ENCODE data around the gene KRT77.

Gene KRT77

DNA sequence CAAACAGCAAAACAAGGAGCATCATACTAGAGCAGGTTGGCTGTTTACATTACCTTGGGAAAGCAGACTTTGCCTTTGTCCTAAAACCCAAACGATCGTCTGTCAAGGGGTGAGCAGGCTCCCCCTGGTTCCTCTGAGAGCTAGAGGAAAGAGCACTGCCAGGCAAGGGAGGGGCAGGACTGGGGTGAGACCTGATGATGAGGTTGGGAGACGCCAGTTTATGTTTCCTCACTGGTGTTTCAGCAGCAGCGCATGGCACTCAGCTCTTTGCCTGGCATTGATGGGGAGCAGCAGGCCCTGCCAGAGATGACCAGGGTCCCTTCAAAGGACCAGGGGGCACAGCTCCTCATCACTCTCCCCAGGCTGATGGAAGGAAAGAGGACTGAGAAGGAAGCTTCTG, 43.4 kb downstream of the KRT77 start:
- Histone ChIP-seq H3K9me3 (replicated peaks in 1 of 11) (no peaks in the 10 kb centered on the region), H3K4me1 (peaks cover 0 to 37% (median 29%) of the 10 kb centered on the region in 10 experiments; a peak in 15 of 20 replicates), H3K27ac (no peak overlapping the region), H3K36me3 (no peaks in the 10 kb centered on the region), H3K27me3 (no peaks in the 10 kb centered on the region), H3K9ac (no peak overlapping the region), H3K4me2 (peak overlapping the region in 8 of 11 experiments; percentile 37 to 79 (median 65); a peak in 15 of 22 replicates), H4K20me1 (no peaks in the 10 kb centered on the region), H3K4me3 (no peak overlapping the region)
- no peak for TF ChIP-seq Cebpa-rat (IDR thresholded peaks at IDR 0.05)

DNA sequence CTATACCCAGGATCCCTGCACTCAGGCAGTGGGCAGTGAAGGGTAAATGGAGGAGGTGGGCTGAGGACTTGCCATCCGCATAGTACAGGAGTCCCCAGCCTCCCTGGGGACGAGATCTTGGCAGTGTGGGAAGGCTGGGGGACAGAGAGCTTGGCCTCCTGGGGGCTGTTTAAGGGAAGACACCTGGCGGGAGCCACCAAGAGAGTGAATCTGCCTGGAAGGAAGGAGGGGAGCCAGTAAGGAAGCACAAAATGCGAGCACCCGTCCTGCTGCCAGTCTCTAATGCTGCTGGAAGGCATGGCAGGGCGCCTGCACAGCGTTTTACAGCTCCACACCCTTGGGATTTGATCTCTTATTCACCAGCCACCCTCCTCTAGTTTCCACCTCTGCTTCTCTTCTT, 43.9 kb downstream of the KRT77 start:
- H4K20me1 ChIP-seq = no peaks in the 10 kb centered on the region
- H3K27me3 ChIP-seq = no peaks in the 10 kb centered on the region
- no peaks in the 10 kb centered on the region for H3K36me3 ChIP-seq
- TF ChIP-seq Cebpa-rat (IDR thresholded peaks at IDR 0.05) = no peak
- no peak overlapping the region for H3K9ac ChIP-seq
- H3K4me1 ChIP-seq = peaks cover 0 to 37% (median 29%) of the 10 kb centered on the region in 10 experiments; a peak in 15 of 20 replicates
- no peak overlapping the region for H3K27ac ChIP-seq
- no peak overlapping the region for H3K4me3 ChIP-seq
- no peaks in the 10 kb centered on the region for H3K9me3 ChIP-seq (replicated peaks in 1 of 11)
- peak overlapping the region in 9 of 11 experiments; percentile 4 to 79 (median 64); a peak in 15 of 22 replicates for H3K4me2 ChIP-seq

- Histone ChIP-seq H3K9ac (no peak overlapping the region), H3K9me3 (replicated peaks in 1 of 11) (no peaks in the 10 kb centered on the region), H3K27ac (no peak overlapping the region), H3K27me3 (no peaks in the 10 kb centered on the region), H3K4me2 (no peak overlapping the region), H3K4me1 (peaks cover 0 to 37% (median 29%) of the 10 kb centered on the region in 10 experiments; a peak in 15 of 20 replicates), H3K36me3 (no peaks in the 10 kb centered on the region), H3K4me3 (no peak overlapping the region), H4K20me1 (no peaks in the 10 kb centered on the region)
- TF ChIP-seq Cebpa-rat (IDR thresholded peaks at IDR 0.05) = no peak
Observed at GRCh38 chr12:52658196-52658595, 45.1 kb downstream of the KRT77 start.

- TF ChIP-seq Cebpa-rat (IDR thresholded peaks at IDR 0.05) = no peak
- Histone ChIP-seq H3K27ac (no peak overlapping the region), H3K4me3 (no peak overlapping the region), H3K9me3 (replicated peaks in 1 of 11) (no peaks in the 10 kb centered on the region), H4K20me1 (no peaks in the 10 kb centered on the region), H3K4me2 (no peak overlapping the region), H3K4me1 (peaks cover 0 to 29% (median 21%) of the 10 kb centered on the region in 10 experiments; a peak in 15 of 20 replicates), H3K27me3 (no peaks in the 10 kb centered on the region), H3K9ac (no peak overlapping the region), H3K36me3 (no peaks in the 10 kb centered on the region)
Observed at GRCh38 chr12:52657250-52657902, 45.9 kb downstream of the KRT77 start.

DNA sequence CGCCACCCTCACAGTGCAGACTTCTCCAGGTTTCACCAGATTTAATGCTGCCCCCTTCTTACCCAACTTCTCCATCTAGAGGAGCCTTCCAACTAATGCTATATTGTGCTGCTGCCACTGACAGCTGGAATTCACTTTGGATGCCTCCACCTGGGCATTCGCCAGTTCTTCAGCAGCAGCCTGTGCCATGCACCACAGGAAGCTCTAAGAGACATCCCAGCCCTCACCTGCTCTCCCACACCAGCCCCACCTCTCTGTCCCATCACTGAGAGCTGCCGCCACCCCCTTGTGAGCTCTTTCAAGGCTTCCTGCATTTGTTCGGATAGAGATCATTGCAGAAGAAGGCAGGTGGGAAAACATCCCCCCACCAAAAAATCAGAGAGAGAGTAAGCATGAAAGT, 46.7 kb downstream of the KRT77 start:
- Histone ChIP-seq H3K4me1 (peaks cover 0 to 22% (median 14%) of the 10 kb centered on the region in 10 experiments; a peak in 13 of 20 replicates), H4K20me1 (no peaks in the 10 kb centered on the region), H3K9me3 (replicated peaks in 1 of 11) (0 out of 22 replicates have a peak, but pooled peaks cover 0 to 3% (median 0%) of the 10 kb centered on the region in 11 experiments), H3K27ac (no peak overlapping the region), H3K9ac (no peak overlapping the region), H3K4me3 (no peak overlapping the region), H3K4me2 (no peak overlapping the region), H3K27me3 (no peaks in the 10 kb centered on the region), H3K36me3 (no peaks in the 10 kb centered on the region)
- no peak for TF ChIP-seq Cebpa-rat (IDR thresholded peaks at IDR 0.05)

- Histone ChIP-seq H3K27me3 (no peaks in the 10 kb centered on the region), H3K27ac (no peak overlapping the region), H3K4me2 (no peak overlapping the region)
Observed at GRCh38 chr12:52655720-52656124, 47.6 kb downstream of the KRT77 start.

GRCh38 chr12:52655251-52655650, 48.1 kb downstream of the KRT77 start:
- H3K9ac ChIP-seq = no peak overlapping the region
- H3K9me3 ChIP-seq (replicated peaks in 1 of 11) = 0 out of 22 replicates have a peak, but pooled peaks cover 0 to 5% (median 0%) of the 10 kb centered on the region in 11 experiments
- no peaks in the 10 kb centered on the region for H3K27me3 ChIP-seq
- TF ChIP-seq Cebpa-rat (IDR thresholded peaks at IDR 0.05) = no peak
- H3K36me3 ChIP-seq = no peaks in the 10 kb centered on the region
- H3K4me3 ChIP-seq = no peak overlapping the region
- H4K20me1 ChIP-seq = no peaks in the 10 kb centered on the region; a peak in 1 of 22 replicates
- no peak overlapping the region for H3K4me2 ChIP-seq
- peaks cover 0 to 19% (median 13%) of the 10 kb centered on the region in 10 experiments; a peak in 12 of 20 replicates for H3K4me1 ChIP-seq
- no peak overlapping the region for H3K27ac ChIP-seq

More at GRCh38 chr12:52655720-52656124, 47.6 kb downstream of the KRT77 start:
- 0 out of 22 replicates have a peak, but pooled peaks cover 0 to 5% (median 0%) of the 10 kb centered on the region in 11 experiments for H3K9me3 ChIP-seq (replicated peaks in 1 of 11)
- no peak for TF ChIP-seq Cebpa-rat (IDR thresholded peaks at IDR 0.05)
- H3K4me1 ChIP-seq = peaks cover 0 to 21% (median 14%) of the 10 kb centered on the region in 10 experiments; a peak in 12 of 20 replicates
- no peak overlapping the region for H3K4me3 ChIP-seq
- no peaks in the 10 kb centered on the region for H3K36me3 ChIP-seq
- H4K20me1 ChIP-seq = no peaks in the 10 kb centered on the region
- H3K9ac ChIP-seq = no peak overlapping the region

DNA sequence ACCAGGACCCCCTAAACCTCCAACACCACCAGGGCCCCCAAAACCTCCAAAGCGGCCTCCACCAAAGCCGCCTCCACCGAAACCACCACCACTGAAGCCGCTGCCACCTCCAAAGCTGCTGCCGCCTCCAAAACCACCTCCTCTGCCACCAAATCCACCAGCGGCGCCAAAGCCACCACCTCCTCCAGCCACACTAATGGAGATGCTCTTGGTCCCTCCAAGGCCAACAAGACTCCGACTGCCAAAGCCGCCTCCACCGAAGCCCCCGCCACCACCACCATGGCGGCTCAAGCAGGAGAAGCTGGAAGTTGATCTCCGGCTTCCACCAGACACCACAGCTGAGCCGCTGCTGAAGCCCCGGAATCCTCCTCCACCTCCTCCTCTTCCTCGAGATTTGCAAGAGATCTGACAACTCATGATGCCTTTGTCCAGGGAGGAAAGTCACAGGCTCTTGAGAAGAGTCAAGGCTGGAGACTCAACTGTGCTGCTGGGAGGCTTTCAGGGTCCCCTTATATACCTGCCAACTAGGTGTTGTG, 51.5 kb downstream of the KRT77 start, which contains the start of gene KRT2:
Gene KRT2 (minus strand): TSS at position 486 of the 536 bp plus-strand sequence. CDS start 69 bp downstream, at position 417.
- no peak for TF ChIP-seq Cebpa-rat (IDR thresholded peaks at IDR 0.05)
- no peak within 1 kb of the TSS for H3K4me3 ChIP-seq
- H3K36me3 ChIP-seq = no peaks in the 10 kb centered on the region
- no peaks in the 10 kb centered on the region for H3K4me1 ChIP-seq
- no peak within 1 kb of the TSS for H3K9ac ChIP-seq
- 0 out of 22 replicates have a peak, but pooled peaks cover 0 to 5% (median 0%) of the 10 kb centered on the region in 11 experiments for H3K9me3 ChIP-seq (replicated peaks in 1 of 11)
- H4K20me1 ChIP-seq = no peaks in the 10 kb centered on the region; a peak in 1 of 22 replicates
- no peak within 1 kb of the TSS for H3K27ac ChIP-seq
- H3K4me2 ChIP-seq = no peak within 1 kb of the TSS
- no peaks in the 10 kb centered on the region for H3K27me3 ChIP-seq

DNA sequence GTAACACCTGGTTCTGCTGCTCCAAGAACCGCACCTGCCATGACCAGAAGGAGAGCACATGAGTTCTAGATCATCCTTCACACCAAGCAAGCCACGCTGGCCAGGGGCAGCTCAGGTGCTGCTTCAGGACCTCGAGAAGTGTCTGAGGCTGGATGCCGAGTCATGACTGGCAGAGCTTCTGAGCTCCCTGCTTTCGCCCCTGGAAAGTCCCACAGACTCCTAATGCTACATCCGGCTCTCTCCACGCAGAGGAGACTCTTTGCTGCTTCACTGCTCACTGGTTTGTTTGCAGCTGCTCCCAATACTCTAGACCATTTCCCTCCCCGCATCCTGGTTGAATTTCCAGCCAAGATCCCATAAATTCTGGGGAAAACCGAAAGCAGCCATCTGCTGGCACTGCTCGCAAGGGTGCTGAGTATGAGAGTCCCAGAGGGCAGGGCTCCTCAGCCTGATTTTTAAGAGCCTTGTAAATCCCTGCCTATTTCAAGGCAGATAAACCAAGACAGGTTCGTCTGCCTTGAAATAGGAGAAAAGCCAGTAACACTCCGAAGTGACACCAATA, 52.7 kb downstream of the KRT77 start:
- H3K4me1 ChIP-seq = peaks cover 0 to 6% (median 4%) of the 10 kb centered on the region in 10 experiments; a peak in 10 of 20 replicates
- no peaks in the 10 kb centered on the region for H3K36me3 ChIP-seq
- H3K9ac ChIP-seq = no peak overlapping the region
- H3K4me3 ChIP-seq = no peak overlapping the region
- H4K20me1 ChIP-seq = no peaks in the 10 kb centered on the region; a peak in 1 of 22 replicates
- TF ChIP-seq Cebpa-rat (IDR thresholded peaks at IDR 0.05) = no peak
- H3K9me3 ChIP-seq (replicated peaks in 1 of 11) = 0 out of 22 replicates have a peak, but pooled peaks cover 0 to 5% (median 0%) of the 10 kb centered on the region in 11 experiments
- no peaks in the 10 kb centered on the region for H3K27me3 ChIP-seq
- no peak overlapping the region for H3K4me2 ChIP-seq
- no peak overlapping the region for H3K27ac ChIP-seq

All from BLaER1 treated with 17β-estradiol and CSF1 and Interleukin-3, amounts not matched to agents 10 nM and 100 nM (cell line).